ENCODE measurements around the gene KCNG2. TPM values are rescaled to one million over a fixed set of nuclear protein-coding genes. Genes with fewer than 3 reads are reported as not detected.

The KCNG2 gene
- total RNA-seq, 2 experiments from 2014 or later = not detected

GRCh38 chr18:79800371-79801180, 2.8 kb downstream of the KCNG2 start:
- Mint-ChIP-seq H3K4me1 (ENCODE audit: low read depth) (peaks cover 30% of the 10 kb centered on the region), H3K36me3 (ENCODE audit: low read depth) (no peaks in the 10 kb centered on the region), H3K4me3 (no peak overlapping the region), H3K27ac (no peak overlapping the region), H3K27me3 (peaks cover 32% of the 10 kb centered on the region), H3K9me3 (no peaks in the 10 kb centered on the region)
- ChIA-PET CTCF (no interaction called here), POLR2A (no interaction called here)
- Histone ChIP-seq H3K9me3 (ENCODE audit: control insufficient read depth in 1 of 2, insufficient read depth in 1 of 2, low read length in 2 of 2) (peaks cover 0 to 17% of the 10 kb centered on the region in 2 experiments), H3K36me3 (ENCODE audit: insufficient read depth, low read length) (no peaks in the 10 kb centered on the region), H3K27me3 (ENCODE audit: control insufficient read depth in 1 of 2, insufficient read depth in 2 of 2, low read length in 2 of 2) (peaks cover 29 to 36% of the 10 kb centered on the region in 2 experiments), H3K4me1 (ENCODE audit: insufficient read depth, low read length) (peaks cover 15% of the 10 kb centered on the region), H3K4me3 (ENCODE audit: low read length) (no peak overlapping the region), H3K27ac (ENCODE audit: low read depth in 1 of 2, low read length in 2 of 2) (no peak overlapping the region)
- intact Hi-C loops (cut with DNase I, micrococcal nuclease) = no loop called here
- ATAC-seq (ENCODE audit: poor library complexity) (no peak), DNase-seq (peak in 1 of 14 experiments; percentile 15)
- no peak for TF ChIP-seq CTCF (IDR thresholded peaks at IDR 0.05)

- POLR2A ChIA-PET = no interaction called here
- Histone ChIP-seq H3K4me3 (ENCODE audit: low read length) (no peak overlapping the region), H3K4me1 (ENCODE audit: insufficient read depth, low read length) (peaks cover 15% of the 10 kb centered on the region), H3K9me3 (ENCODE audit: control insufficient read depth in 1 of 2, insufficient read depth in 1 of 2, low read length in 2 of 2) (peaks cover 0 to 17% of the 10 kb centered on the region in 2 experiments), H3K27ac (ENCODE audit: low read depth in 1 of 2, low read length in 2 of 2) (no peak overlapping the region), H3K36me3 (ENCODE audit: insufficient read depth, low read length) (no peaks in the 10 kb centered on the region), H3K27me3 (ENCODE audit: control insufficient read depth in 1 of 2, insufficient read depth in 2 of 2, low read length in 2 of 2) (peaks cover 29 to 36% of the 10 kb centered on the region in 2 experiments)
- intact Hi-C loops (cut with DNase I, micrococcal nuclease) = no loop called here
- Mint-ChIP-seq H3K9me3 (no peaks in the 10 kb centered on the region), H3K4me3 (no peak overlapping the region), H3K36me3 (ENCODE audit: low read depth) (no peaks in the 10 kb centered on the region), H3K27ac (no peak overlapping the region), H3K27me3 (peaks cover 31% of the 10 kb centered on the region), H3K4me1 (ENCODE audit: low read depth) (peaks cover 31% of the 10 kb centered on the region)
- TF ChIP-seq CTCF (IDR thresholded peaks at IDR 0.05) = no peak
- CTCF ChIA-PET = no interaction called here
- ATAC-seq (ENCODE audit: poor library complexity) (no peak), DNase-seq (peak in 1 of 14 experiments; percentile 20)
These were observed 3.5 kb downstream of the KCNG2 start for GRCh38 chr18:79801217-79801616.

- H3K36me3 Mint-ChIP-seq (ENCODE audit: low read depth) = no peaks in the 10 kb centered on the region
- no peaks in the 10 kb centered on the region for H3K36me3 ChIP-seq (ENCODE audit: insufficient read depth, low read length)
- ChIA-PET POLR2A (no interaction called here), CTCF (no interaction called here)
- peaks cover 29 to 33% of the 10 kb centered on the region in 2 experiments for H3K27me3 ChIP-seq (ENCODE audit: control insufficient read depth in 1 of 2, insufficient read depth in 2 of 2, low read length in 2 of 2)
- no peak for TF ChIP-seq CTCF (IDR thresholded peaks at IDR 0.05)
- peaks cover 27% of the 10 kb centered on the region for H3K4me1 Mint-ChIP-seq (ENCODE audit: low read depth)
- H3K27ac Mint-ChIP-seq = no peak overlapping the region
- H3K27ac ChIP-seq (ENCODE audit: low read depth in 1 of 2, low read length in 2 of 2) = no peak overlapping the region
- H3K4me3 ChIP-seq (ENCODE audit: low read length) = no peak overlapping the region
- no peak overlapping the region for H3K4me3 Mint-ChIP-seq
- peaks cover 15% of the 10 kb centered on the region for H3K4me1 ChIP-seq (ENCODE audit: insufficient read depth, low read length)
- intact Hi-C loops (cut with DNase I, micrococcal nuclease) = no loop called here
- no peak for ATAC-seq (ENCODE audit: poor library complexity)
- DNase-seq = no peak
- H3K9me3 Mint-ChIP-seq = no peaks in the 10 kb centered on the region
- peaks cover 0 to 17% of the 10 kb centered on the region in 2 experiments for H3K9me3 ChIP-seq (ENCODE audit: control insufficient read depth in 1 of 2, insufficient read depth in 1 of 2, low read length in 2 of 2)
- peaks cover 27% of the 10 kb centered on the region for H3K27me3 Mint-ChIP-seq
These were observed 3.9 kb downstream of the KCNG2 start for GRCh38 chr18:79801641-79802040.

All from CD4-positive, alpha-beta T cell (primary cell).